OCI-LY7 (cell line): Measurements from ENCODE around the gene TSPAN11. TPM values are rescaled to one million over a fixed set of nuclear protein-coding genes. Genes with fewer than 3 reads are reported as not detected.

Experiments
- BruUV-seq: library from RNA; stranded (reverse); fragments of 400-500 nt; replicated peaks from 2 replicates; lab custom pipeline; 2021; lab: Mats Ljungman, UMichigan
- CTCF ChIA-PET: fragments of 300-600 bp; sonication (Branson Sonifier 250); formaldehyde crosslinking; loops from one replicate; lab custom pipeline; 2022; ENCODE audit warnings: antibody characterized with exemption; ENCODE audit not compliant: unreplicated experiment; lab: Charles Lee
- POLR2A ChIA-PET: fragments of 300-600 bp; sonication (Branson Sonifier 250); formaldehyde crosslinking; loops from one replicate; lab custom pipeline; 2022; ENCODE audit warnings: antibody characterized with exemption; lab: Charles Lee
- DNase-seq: peaks from one replicate; pipeline ENCODE4 v3.0.0-alpha.2; 2015; ENCODE audit warnings: low spot score
- H2AFZ ChIP-seq: fragments of 200-600 bp; sonication (generic), shearing (Covaris generic); 2 replicates; pipeline ENCODE4 v1.6.1; 2014; ENCODE audit warnings: mild to moderate bottlenecking, antibody characterized with exemption, low read length, moderate library complexity
- H3K27ac ChIP-seq: fragments of 200-600 bp; sonication (generic); 2 replicates; pipeline ENCODE4 v1.5.1; 2014; ENCODE audit warnings: mixed run types, low read depth, mild to moderate bottlenecking, moderate library complexity, low read length, inconsistent platforms; ENCODE audit not compliant: poor library complexity, severe bottlenecking
- H3K36me3 ChIP-seq: fragments of 200-600 bp; sonication (generic); 2 replicates; pipeline ENCODE4 v1.6.1; 2014; ENCODE audit warnings: mild to moderate bottlenecking, antibody characterized with exemption, low read length, moderate library complexity, mixed read lengths; ENCODE audit not compliant: insufficient read depth
- H3K4me1 ChIP-seq: fragments of 200-600 bp; sonication (generic); 2 replicates; pipeline ENCODE4 v1.5.1; 2014; ENCODE audit warnings: mild to moderate bottlenecking, low read length; ENCODE audit not compliant: insufficient read depth, poor library complexity, severe bottlenecking
- H3K4me2 ChIP-seq: fragments of 200-600 bp; sonication (generic); 2 replicates; pipeline ENCODE4 v1.6.1; 2014; ENCODE audit warnings: mild to moderate bottlenecking, low read length
- H3K4me3 ChIP-seq: fragments of 200-600 bp; sonication (generic); 2 replicates; pipeline ENCODE4 v1.5.1; 2014; ENCODE audit warnings: mild to moderate bottlenecking, low read depth, low read length; ENCODE audit not compliant: poor library complexity, severe bottlenecking
- H3K79me2 ChIP-seq: fragments of 200-600 bp; sonication (generic); 2 replicates; pipeline ENCODE4 v1.6.1; 2016; ENCODE audit warnings: low read depth, mild to moderate bottlenecking, low read length, moderate library complexity, mixed read lengths; ENCODE audit not compliant: insufficient read depth
- H3K9me2 ChIP-seq: fragments of 200-600 bp; sonication (generic); 2 replicates; pipeline ENCODE4 v1.6.1; 2016; ENCODE audit warnings: mild to moderate bottlenecking, low read length, mixed read lengths; ENCODE audit not compliant: insufficient read depth
- H3K9me3 ChIP-seq: fragments of 200-600 bp; sonication (generic); 2 replicates; pipeline ENCODE4 v1.6.1; 2014; ENCODE audit warnings: mild to moderate bottlenecking, mixed run types, low read length, mixed read lengths
- H4K20me1 ChIP-seq: fragments of 200-600 bp; sonication (generic); 2 replicates; pipeline ENCODE4 v1.6.1; 2014; ENCODE audit warnings: mild to moderate bottlenecking, antibody characterized with exemption, low read length, moderate library complexity, mixed read lengths; ENCODE audit not compliant: insufficient read depth
- EZH2phosphoT487 ChIP-seq: fragments of 200-600 bp; sonication (generic); IDR thresholded peaks from 2 replicates; pipeline ENCODE4 v1.6.1; 2018; ENCODE audit warnings: low read depth, borderline replicate concordance, mild to moderate bottlenecking, mixed run types, antibody characterized with exemption, low read length, moderate library complexity, mixed read lengths
- intact Hi-C: fragments of 100-400 bp; cut with micrococcal nuclease; formaldehyde crosslinking; loops from one replicate; pipeline ENCODE4 v1.10.0; 2022; ENCODE audit not compliant: unreplicated experiment
- total RNA-seq, 2 experiments: library from RNA; depleted of rRNA in 1 of 2; stranded (reverse); fragments of >200 nt in 1 of 2; shearing (Covaris generic) in 1 of 2; gene quantifications; 2 replicates each; pipeline ENCODE4 v1.2.3, GENCODE V29; 2014 to 2022
- TF ChIP-seq, protein P1 (sequence below): fragments of 200-600 bp; sonication (generic); conservative IDR thresholded peaks from 2 replicates; pipeline ENCODE4 v1.5.1; 2014; ENCODE audit warnings: mild to moderate bottlenecking, antibody characterized with exemption, low read length, moderate library complexity, mixed read lengths

Gene TSPAN11
- total RNA-seq, 2 experiments from 2014 or later: not detected

DNA sequence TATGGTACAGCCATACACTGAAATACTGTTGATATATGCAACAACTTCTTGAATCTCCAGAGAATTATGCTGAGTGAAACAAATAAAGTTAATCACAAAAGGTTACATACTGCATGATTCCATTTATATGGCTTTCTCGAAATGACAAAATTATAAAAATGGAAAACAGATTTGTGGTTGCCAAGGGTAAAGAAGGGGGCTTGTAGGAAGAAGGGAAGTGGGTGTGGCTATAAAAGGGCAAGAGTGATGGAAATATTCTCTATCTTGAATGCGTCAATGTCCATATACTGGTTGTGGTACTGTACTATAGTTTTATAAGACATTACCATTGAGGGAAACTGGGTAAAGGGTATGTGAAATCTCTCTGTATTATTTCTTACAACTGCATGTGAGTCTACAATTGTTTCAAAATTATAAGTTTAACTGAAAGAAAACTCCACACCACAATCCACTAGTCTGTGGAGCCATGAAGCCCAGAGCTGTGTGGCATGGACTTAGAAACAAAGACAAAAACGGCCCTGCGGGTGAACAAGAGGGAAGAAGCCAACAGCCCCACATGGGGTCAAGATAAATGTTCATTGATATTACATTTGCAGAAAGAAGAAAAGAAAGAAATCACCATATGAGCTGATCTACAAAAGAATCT lies 18.3 kb upstream of the TSPAN11 start:
- Histone ChIP-seq H3K9me3 (no peaks in the 10 kb centered on the region), H3K9me2 (no peaks in the 10 kb centered on the region), H4K20me1 (no peaks in the 10 kb centered on the region), H2AFZ (no peak overlapping the region), H3K36me3 (no peaks in the 10 kb centered on the region), H3K4me1 (no peaks in the 10 kb centered on the region), H3K4me2 (no peak overlapping the region), H3K4me3 (no peak overlapping the region), H3K79me2 (no peaks in the 10 kb centered on the region), H3K27ac (no peak overlapping the region)
- no peak for DNase-seq
- BruUV-seq: no TSS peak
- POLR2A ChIA-PET: interaction anchor here (0.6 to 0.7 kb wide), 2 partner anchors 65 to 80 kb away, joined by 3 read pairs; no protein-coding TSS in a partner anchor
- CTCF ChIA-PET: no interaction called here
- TF ChIP-seq, protein P1, sequence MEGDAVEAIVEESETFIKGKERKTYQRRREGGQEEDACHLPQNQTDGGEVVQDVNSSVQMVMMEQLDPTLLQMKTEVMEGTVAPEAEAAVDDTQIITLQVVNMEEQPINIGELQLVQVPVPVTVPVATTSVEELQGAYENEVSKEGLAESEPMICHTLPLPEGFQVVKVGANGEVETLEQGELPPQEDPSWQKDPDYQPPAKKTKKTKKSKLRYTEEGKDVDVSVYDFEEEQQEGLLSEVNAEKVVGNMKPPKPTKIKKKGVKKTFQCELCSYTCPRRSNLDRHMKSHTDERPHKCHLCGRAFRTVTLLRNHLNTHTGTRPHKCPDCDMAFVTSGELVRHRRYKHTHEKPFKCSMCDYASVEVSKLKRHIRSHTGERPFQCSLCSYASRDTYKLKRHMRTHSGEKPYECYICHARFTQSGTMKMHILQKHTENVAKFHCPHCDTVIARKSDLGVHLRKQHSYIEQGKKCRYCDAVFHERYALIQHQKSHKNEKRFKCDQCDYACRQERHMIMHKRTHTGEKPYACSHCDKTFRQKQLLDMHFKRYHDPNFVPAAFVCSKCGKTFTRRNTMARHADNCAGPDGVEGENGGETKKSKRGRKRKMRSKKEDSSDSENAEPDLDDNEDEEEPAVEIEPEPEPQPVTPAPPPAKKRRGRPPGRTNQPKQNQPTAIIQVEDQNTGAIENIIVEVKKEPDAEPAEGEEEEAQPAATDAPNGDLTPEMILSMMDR: no peak
- no peak for TF ChIP-seq EZH2phosphoT487
- intact Hi-C loops: no loop called here

DNA sequence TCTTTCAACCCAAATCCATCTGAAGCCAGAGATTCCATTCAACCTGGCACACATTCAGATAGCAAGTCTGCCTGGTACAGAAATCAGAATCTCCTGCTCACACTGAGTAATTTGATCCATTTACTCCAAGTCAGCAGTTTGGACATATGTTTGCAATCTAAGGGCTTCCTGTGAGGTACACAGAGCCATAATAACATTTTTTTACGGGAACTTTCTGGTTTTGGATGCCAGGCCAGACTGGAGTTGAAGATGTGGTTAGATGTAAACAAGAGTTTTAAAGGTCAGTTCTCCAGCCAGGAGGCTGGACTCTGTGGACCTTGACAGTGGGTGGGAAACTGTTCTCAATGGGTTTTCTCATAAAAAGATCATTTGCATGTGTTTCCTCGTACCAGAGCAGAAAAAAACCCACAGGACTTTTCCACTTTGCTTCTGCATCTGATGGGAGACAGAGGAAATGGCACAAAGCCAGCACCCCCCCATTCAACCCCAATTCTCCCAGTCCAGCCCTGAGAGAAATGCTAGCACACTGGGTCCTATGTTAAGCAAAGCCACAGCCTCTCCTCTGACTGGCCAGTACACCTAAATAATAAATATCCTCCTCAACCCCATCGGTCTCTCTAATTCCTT lies 17.7 kb upstream of the TSPAN11 start:
- intact Hi-C loops: no loop called here
- no peaks in the 10 kb centered on the region for H3K4me1 ChIP-seq
- ChIA-PET POLR2A (interaction anchor here (0.6 to 0.7 kb wide), 2 partner anchors 66 to 81 kb away, joined by 3 read pairs; no protein-coding TSS in a partner anchor), CTCF (no interaction called here)
- no peaks in the 10 kb centered on the region for H3K79me2 ChIP-seq
- no peak overlapping the region for H3K4me3 ChIP-seq
- TF ChIP-seq EZH2phosphoT487: no peak
- TF ChIP-seq, protein P1: no peak
- no peak overlapping the region for H3K27ac ChIP-seq
- H4K20me1 ChIP-seq: no peaks in the 10 kb centered on the region
- BruUV-seq: no TSS peak
- H3K9me3 ChIP-seq: no peaks in the 10 kb centered on the region
- no peaks in the 10 kb centered on the region for H3K36me3 ChIP-seq
- H3K4me2 ChIP-seq: no peak overlapping the region
- H3K9me2 ChIP-seq: no peaks in the 10 kb centered on the region
- DNase-seq: no peak
- H2AFZ ChIP-seq: no peak overlapping the region
